Measurements from ENCODE around the gene NCBP2.

The NCBP2 gene

GRCh38 chr3:196965804-196966173, 23.5 kb upstream of the NCBP2 start:
- no peak overlapping the region for H3K4me2 ChIP-seq (ENCODE audit: low read depth, low read length, poor library complexity, severe bottlenecking)
- H3K9me3 ChIP-seq (ENCODE audit: insufficient read depth, low read length) = no peaks in the 10 kb centered on the region
- no peak overlapping the region for H3K4me3 ChIP-seq (ENCODE audit: insufficient read depth, low read length, poor library complexity, severe bottlenecking)
- H3K9ac ChIP-seq (ENCODE audit: low read length) = no peak overlapping the region
- no peaks in the 10 kb centered on the region for H3F3A ChIP-seq (ENCODE audit: insufficient read depth)
- no peaks in the 10 kb centered on the region for H3K36me3 ChIP-seq (ENCODE audit: low read length)
- H3K79me2 ChIP-seq (ENCODE audit: insufficient read depth, low read length) = no peaks in the 10 kb centered on the region
- H3K27ac ChIP-seq (ENCODE audit: low read depth, low read length) = no peak overlapping the region
- no peaks in the 10 kb centered on the region for H3K9me2 ChIP-seq (replicated peaks; ENCODE audit: insufficient read depth, low read length)
- H2AFZ ChIP-seq (ENCODE audit: low read depth, low read length, severe bottlenecking) = no peak overlapping the region
- no peaks in the 10 kb centered on the region for H4K20me1 ChIP-seq (ENCODE audit: low read depth, low read length)
- no peaks in the 10 kb centered on the region for H3K27me3 ChIP-seq (ENCODE audit: low read length)
- TF ChIP-seq CTCF (IDR thresholded peaks at IDR 0.05; ENCODE audit: insufficient read depth, low read length, poor library complexity, severe bottlenecking) = no peak
- TF ChIP-seq EZH2phosphoT487 (conservative IDR thresholded peaks at IDR 0.05; ENCODE audit: low read length) = no peak

GRCh38 chr3:196965112-196965803, 22.9 kb upstream of the NCBP2 start:
- Histone ChIP-seq H3K27me3 (ENCODE audit: low read length) (no peaks in the 10 kb centered on the region), H3K4me2 (ENCODE audit: low read depth, low read length, poor library complexity, severe bottlenecking) (no peak overlapping the region), H3K9me2 (replicated peaks; ENCODE audit: insufficient read depth, low read length) (no peaks in the 10 kb centered on the region), H3K9ac (ENCODE audit: low read length) (no peak overlapping the region), H3K9me3 (ENCODE audit: insufficient read depth, low read length) (no peaks in the 10 kb centered on the region), H3K36me3 (ENCODE audit: low read length) (no peaks in the 10 kb centered on the region), H3K27ac (ENCODE audit: low read depth, low read length) (no peak overlapping the region), H2AFZ (ENCODE audit: low read depth, low read length, severe bottlenecking) (no peak overlapping the region), H3K4me3 (ENCODE audit: insufficient read depth, low read length, poor library complexity, severe bottlenecking) (no peak overlapping the region), H3K79me2 (ENCODE audit: insufficient read depth, low read length) (no peaks in the 10 kb centered on the region), H4K20me1 (ENCODE audit: low read depth, low read length) (no peaks in the 10 kb centered on the region), H3F3A (ENCODE audit: insufficient read depth) (no peaks in the 10 kb centered on the region)
- TF ChIP-seq CTCF (IDR thresholded peaks at IDR 0.05; ENCODE audit: insufficient read depth, low read length, poor library complexity, severe bottlenecking) = no peak
- TF ChIP-seq EZH2phosphoT487 (conservative IDR thresholded peaks at IDR 0.05; ENCODE audit: low read length) = no peak

GRCh38 chr3:196963631-196963953, 21.3 kb upstream of the NCBP2 start:
- Histone ChIP-seq H4K20me1 (ENCODE audit: low read depth, low read length) (no peaks in the 10 kb centered on the region), H3K9me3 (ENCODE audit: insufficient read depth, low read length) (no peaks in the 10 kb centered on the region), H3K27ac (ENCODE audit: low read depth, low read length) (no peak overlapping the region), H3K36me3 (ENCODE audit: low read length) (no peaks in the 10 kb centered on the region), H3K4me2 (ENCODE audit: low read depth, low read length, poor library complexity, severe bottlenecking) (no peak overlapping the region), H3K27me3 (ENCODE audit: low read length) (no peaks in the 10 kb centered on the region), H3F3A (ENCODE audit: insufficient read depth) (no peaks in the 10 kb centered on the region), H3K9ac (ENCODE audit: low read length) (no peak overlapping the region), H2AFZ (ENCODE audit: low read depth, low read length, severe bottlenecking) (no peak overlapping the region), H3K9me2 (replicated peaks; ENCODE audit: insufficient read depth, low read length) (no peaks in the 10 kb centered on the region), H3K79me2 (ENCODE audit: insufficient read depth, low read length) (no peaks in the 10 kb centered on the region), H3K4me3 (ENCODE audit: insufficient read depth, low read length, poor library complexity, severe bottlenecking) (no peak overlapping the region)
- TF ChIP-seq CTCF (IDR thresholded peaks at IDR 0.05; ENCODE audit: insufficient read depth, low read length, poor library complexity, severe bottlenecking) (no peak), EZH2phosphoT487 (conservative IDR thresholded peaks at IDR 0.05; ENCODE audit: low read length) (no peak)

Measured in SU-DHL-6 (cell line).